GM23338 (cell line): ENCODE data around the gene GNAI1. TPM values are rescaled to one million over a fixed set of nuclear protein-coding genes. Genes with fewer than 3 reads are reported as not detected.

Source experiments
- ATAC-seq: fragments of 200-7000 bp; cut with Tn5 transposase; 3 replicates; pipeline ENCODE4 v1.9.1; 2020
- DNase-seq: peaks from one replicate; pipeline ENCODE4 v3.0.0-alpha.2; 2015; ENCODE audit warnings: low spot score
- H2AFZ ChIP-seq: fragments of 200-600 bp; sonication (generic); 2 replicates; pipeline ENCODE4 v1.8.0; 2016; ENCODE audit warnings: antibody characterized with exemption, mild to moderate bottlenecking, moderate library complexity
- H3F3A ChIP-seq: fragments of 200-600 bp; sonication (generic); replicated peaks from 2 replicates; pipeline ENCODE4 v1.8.0; 2017; ENCODE audit warnings: antibody characterized with exemption, mixed run types, low read depth
- H3K27ac ChIP-seq: fragments of 200-600 bp; sonication (generic); 2 replicates; pipeline ENCODE4 v1.6.1; 2016; ENCODE audit warnings: low read depth
- H3K27me3 ChIP-seq: fragments of 200-600 bp; sonication (generic); 2 replicates; pipeline ENCODE4 v1.8.0; 2016; ENCODE audit warnings: mild to moderate bottlenecking, mixed run types, moderate library complexity; ENCODE audit not compliant: insufficient read depth
- H3K36me3 ChIP-seq: fragments of 200-600 bp; sonication (generic); 2 replicates; pipeline ENCODE4 v1.8.0; 2016; ENCODE audit warnings: mild to moderate bottlenecking; ENCODE audit not compliant: insufficient read depth
- H3K4me1 ChIP-seq: fragments of 200-600 bp; sonication (generic); 2 replicates; pipeline ENCODE4 v1.8.0; 2016; ENCODE audit warnings: mild to moderate bottlenecking, moderate library complexity; ENCODE audit not compliant: insufficient read depth
- H3K4me2 ChIP-seq: fragments of 200-600 bp; sonication (generic); 2 replicates; pipeline ENCODE4 v1.7.1; 2017; ENCODE audit warnings: mixed run types
- H3K4me3 ChIP-seq: fragments of 200-600 bp; sonication (generic); 2 replicates; pipeline ENCODE4 v1.6.1; 2016; ENCODE audit warnings: mixed run types
- H3K79me2 ChIP-seq: fragments of 200-600 bp; sonication (generic); replicated peaks from 2 replicates; pipeline ENCODE4 v1.8.0; 2017; ENCODE audit warnings: mild to moderate bottlenecking; ENCODE audit not compliant: insufficient read depth
- H3K9me2 ChIP-seq: fragments of 200-600 bp; sonication (generic); 2 replicates; pipeline ENCODE4 v1.8.0; 2017; ENCODE audit not compliant: insufficient read depth
- H4K20me1 ChIP-seq: fragments of 200-600 bp; sonication (generic); replicated peaks from 2 replicates; pipeline ENCODE4 v1.8.0; 2017; ENCODE audit warnings: mild to moderate bottlenecking; ENCODE audit not compliant: insufficient read depth
- H3K27ac Mint-ChIP-seq: 2 replicates; pipeline ENCODE4 v1.8.0; 2020; ENCODE audit warnings: inconsistent platforms, mild to moderate bottlenecking, moderate library complexity, mixed read lengths
- H3K27me3 Mint-ChIP-seq: 3 replicates; pipeline ENCODE4 v1.8.0; 2022; ENCODE audit warnings: low read depth, mild to moderate bottlenecking, moderate library complexity, mixed read lengths, inconsistent platforms; ENCODE audit not compliant: insufficient read depth, poor library complexity
- H3K36me3 Mint-ChIP-seq: 3 replicates; pipeline ENCODE4 v1.8.0; 2021; ENCODE audit warnings: low read depth, mild to moderate bottlenecking, inconsistent platforms, moderate library complexity, mixed read lengths
- H3K4me1 Mint-ChIP-seq: 3 replicates; pipeline ENCODE4 v1.8.0; 2020; ENCODE audit warnings: mild to moderate bottlenecking, inconsistent platforms, mixed read lengths
- H3K4me3 Mint-ChIP-seq: 3 replicates; pipeline ENCODE4 v1.8.0; 2021; ENCODE audit warnings: moderate library complexity, mild to moderate bottlenecking, inconsistent platforms, mixed read lengths
- H3K9me3 Mint-ChIP-seq: 3 replicates; pipeline ENCODE4 v1.8.0; 2020; ENCODE audit warnings: moderate library complexity, mild to moderate bottlenecking, inconsistent platforms, mixed read lengths
- CREB1 ChIP-seq: fragments of 250-450 bp; sonication (Bioruptor Pico); IDR thresholded peaks from 2 replicates; pipeline ENCODE4 v1.5.0; 2020; ENCODE audit warnings: low read depth, mild to moderate bottlenecking, moderate library complexity
- EZH2 ChIP-seq: fragments of 200-600 bp; sonication (generic); IDR thresholded peaks from one replicate; pipeline ENCODE4 v1.8.0; 2017; ENCODE audit warnings: antibody characterized with exemption, mild to moderate bottlenecking, low read depth; ENCODE audit not compliant: unreplicated experiment
- EZH2phosphoT487 ChIP-seq: fragments of 200-600 bp; sonication (generic); IDR thresholded peaks from one replicate; pipeline ENCODE4 v1.8.1; 2018; ENCODE audit warnings: antibody characterized with exemption; ENCODE audit not compliant: unreplicated experiment
- JUNB ChIP-seq: IDR thresholded peaks from one replicate; pipeline ENCODE4 v1.6.1; 2016; ENCODE audit warnings: antibody characterized with exemption; ENCODE audit not compliant: unreplicated experiment
- NANOG ChIP-seq: IDR thresholded peaks from 2 replicates; pipeline ENCODE4 v1.6.1; 2016; ENCODE audit warnings: antibody characterized with exemption, borderline replicate concordance
- POLR2AphosphoS5 ChIP-seq: IDR thresholded peaks from 2 replicates; pipeline ENCODE4 v1.6.1; 2016; ENCODE audit warnings: antibody characterized with exemption, low read depth
- STAT1 ChIP-seq: IDR thresholded peaks from one replicate; pipeline ENCODE4 v1.6.1; 2016; ENCODE audit warnings: antibody characterized with exemption; ENCODE audit not compliant: unreplicated experiment
- ZNF114 ChIP-seq: fragments of 250-450 bp; sonication (Bioruptor Pico); IDR thresholded peaks from 2 replicates; pipeline ENCODE4 v1.5.0; 2020; ENCODE audit warnings: mild to moderate bottlenecking, moderate library complexity
- ZNF331 ChIP-seq: fragments of 250-450 bp; sonication (Bioruptor Pico); IDR thresholded peaks from 2 replicates; pipeline ENCODE4 v1.5.0; 2020; ENCODE audit warnings: low read depth, mild to moderate bottlenecking, moderate library complexity
- polyA plus RNA-seq: library from polyadenylated mRNA; unstranded; fragments of >200 nt; fragmentation: Nextera tagmentation; extraction: Ambion mirVana; gene quantifications from 2 replicates; pipeline ENCODE4 v1.2.1, GENCODE V29; 2016
- total RNA-seq: library from RNA; depleted of rRNA; stranded (reverse); fragments of >200 nt; shearing (Covaris generic); gene quantifications from 2 replicates; pipeline ENCODE4 v1.2.3, GENCODE V29; 2014
- TF ChIP-seq, protein P1 (sequence below), 2 experiments: fragments of 200-600 bp in 1 of 2; sonication (generic) in 1 of 2; conservative IDR thresholded peaks; 2 replicates each; pipeline versions ENCODE4 v1.5.1 to v1.6.1; 2016 to 2017; ENCODE audit warnings: antibody characterized with exemption in 2 of 2, low read depth in 2 of 2, mild to moderate bottlenecking in 2 of 2, moderate library complexity in 1 of 2
- TF ChIP-seq, protein P2 (sequence below): IDR thresholded peaks from one replicate; pipeline ENCODE4 v1.6.1; 2018; ENCODE audit warnings: antibody characterized with exemption; ENCODE audit not compliant: unreplicated experiment
- TF ChIP-seq, protein P3 (sequence below): IDR thresholded peaks from 2 replicates; pipeline ENCODE4 v1.6.1; 2016; ENCODE audit warnings: antibody characterized with exemption

Gene GNAI1
- total and polyA plus RNA-seq, 2 experiments from 2014 or later: 31.3 to 36.9 TPM

DNA sequence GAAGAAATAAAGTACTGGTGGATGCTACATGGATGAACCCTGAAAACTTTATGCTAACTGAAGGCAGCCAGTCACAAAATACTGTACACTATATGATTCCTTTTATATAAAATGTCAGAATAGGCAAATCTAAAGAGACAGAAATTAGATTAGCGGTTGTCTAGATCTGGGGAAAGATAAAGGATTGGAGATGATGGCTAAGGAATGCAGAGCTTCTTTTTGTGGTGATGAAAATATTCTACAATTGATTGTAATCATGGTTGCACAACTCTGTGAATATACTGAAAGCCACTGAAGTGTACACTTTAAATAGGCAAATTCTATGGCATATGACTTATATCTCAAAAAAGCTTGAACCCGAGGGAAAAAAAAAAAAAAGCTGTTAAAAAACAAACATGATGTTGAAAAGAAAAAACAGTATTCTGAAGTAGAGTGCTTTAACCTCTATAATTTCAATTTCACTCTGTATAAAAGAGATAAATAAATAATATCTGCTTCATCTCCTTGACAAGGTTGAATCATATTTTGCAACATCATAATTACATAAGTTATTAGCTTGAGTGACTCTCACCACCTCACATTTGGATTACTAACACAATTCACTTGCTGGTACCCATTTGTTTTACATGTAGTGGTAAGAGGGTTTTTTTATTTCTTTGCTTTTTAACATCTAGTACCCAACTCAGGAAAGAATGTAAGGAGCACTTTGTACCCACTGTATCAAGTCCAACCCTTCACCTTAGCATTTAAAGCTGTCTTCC is 2.8 kb upstream of the GNAI1 start (continued):
- TF ChIP-seq POLR2AphosphoS5 (no peak), JUNB (no peak)

DNA sequence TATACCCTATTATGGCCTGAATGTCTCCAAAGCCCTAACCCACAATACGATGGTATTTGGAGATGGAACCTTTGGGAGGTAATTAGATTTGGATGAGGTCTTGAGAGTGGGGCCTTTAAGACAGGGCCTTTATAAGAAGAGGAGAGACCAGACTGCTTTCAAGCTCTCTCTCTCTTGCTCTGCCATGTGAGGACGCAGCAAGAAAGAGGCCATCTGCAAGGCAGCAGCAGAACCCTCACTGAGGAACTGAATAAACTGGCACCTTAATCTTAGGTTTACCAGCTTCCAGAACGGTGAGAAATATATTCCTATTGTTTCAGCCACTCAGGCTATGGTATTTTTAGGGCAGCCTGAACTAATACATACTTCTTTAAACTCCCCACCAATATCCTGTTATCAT is 2.0 kb upstream of the GNAI1 start:
- no peaks in the 10 kb centered on the region; the same call in 1 of the 2 replicates for H4K20me1 ChIP-seq
- no peak overlapping the region for H2AFZ ChIP-seq
- peaks cover 22% of the 10 kb centered on the region for H3K4me1 ChIP-seq
- Mint-ChIP-seq H3K27ac (no peak overlapping the region), H3K4me3 (no peak overlapping the region), H3K27me3 (peaks cover 17% of the 10 kb centered on the region), H3K4me1 (peaks cover 18% of the 10 kb centered on the region), H3K36me3 (no peaks in the 10 kb centered on the region; the same call in 2 of the 3 replicates), H3K9me3 (no peaks in the 10 kb centered on the region; the same call in 2 of the 3 replicates)
- peaks cover 21% of the 10 kb centered on the region for H3K79me2 ChIP-seq
- no peak overlapping the region for H3K4me2 ChIP-seq
- no peaks in the 10 kb centered on the region for H3F3A ChIP-seq
- ATAC-seq (no peak), DNase-seq (no peak)
- H3K4me3 ChIP-seq: no peak overlapping the region
- peaks cover 7% of the 10 kb centered on the region; the same call in 1 of the 2 replicates for H3K9me2 ChIP-seq
- no peak overlapping the region for H3K27ac ChIP-seq
- H3K36me3 ChIP-seq: no peaks in the 10 kb centered on the region
- peaks cover 43% of the 10 kb centered on the region for H3K27me3 ChIP-seq
- TF ChIP-seq ZNF331 (CRISPR knock-in tag) (no peak), JUNB (no peak), ZNF114 (no peak), STAT1 (no peak), POLR2AphosphoS5 (no peak), EZH2 (no peak), NANOG (no peak), CREB1 (no peak), EZH2phosphoT487 (no peak)
- TF ChIP-seq, protein P1, sequence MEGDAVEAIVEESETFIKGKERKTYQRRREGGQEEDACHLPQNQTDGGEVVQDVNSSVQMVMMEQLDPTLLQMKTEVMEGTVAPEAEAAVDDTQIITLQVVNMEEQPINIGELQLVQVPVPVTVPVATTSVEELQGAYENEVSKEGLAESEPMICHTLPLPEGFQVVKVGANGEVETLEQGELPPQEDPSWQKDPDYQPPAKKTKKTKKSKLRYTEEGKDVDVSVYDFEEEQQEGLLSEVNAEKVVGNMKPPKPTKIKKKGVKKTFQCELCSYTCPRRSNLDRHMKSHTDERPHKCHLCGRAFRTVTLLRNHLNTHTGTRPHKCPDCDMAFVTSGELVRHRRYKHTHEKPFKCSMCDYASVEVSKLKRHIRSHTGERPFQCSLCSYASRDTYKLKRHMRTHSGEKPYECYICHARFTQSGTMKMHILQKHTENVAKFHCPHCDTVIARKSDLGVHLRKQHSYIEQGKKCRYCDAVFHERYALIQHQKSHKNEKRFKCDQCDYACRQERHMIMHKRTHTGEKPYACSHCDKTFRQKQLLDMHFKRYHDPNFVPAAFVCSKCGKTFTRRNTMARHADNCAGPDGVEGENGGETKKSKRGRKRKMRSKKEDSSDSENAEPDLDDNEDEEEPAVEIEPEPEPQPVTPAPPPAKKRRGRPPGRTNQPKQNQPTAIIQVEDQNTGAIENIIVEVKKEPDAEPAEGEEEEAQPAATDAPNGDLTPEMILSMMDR (conservative IDR thresholded peaks at IDR 0.05; ENCODE audit: low read depth in 2 of 2): no peak
- TF ChIP-seq, protein P2, sequence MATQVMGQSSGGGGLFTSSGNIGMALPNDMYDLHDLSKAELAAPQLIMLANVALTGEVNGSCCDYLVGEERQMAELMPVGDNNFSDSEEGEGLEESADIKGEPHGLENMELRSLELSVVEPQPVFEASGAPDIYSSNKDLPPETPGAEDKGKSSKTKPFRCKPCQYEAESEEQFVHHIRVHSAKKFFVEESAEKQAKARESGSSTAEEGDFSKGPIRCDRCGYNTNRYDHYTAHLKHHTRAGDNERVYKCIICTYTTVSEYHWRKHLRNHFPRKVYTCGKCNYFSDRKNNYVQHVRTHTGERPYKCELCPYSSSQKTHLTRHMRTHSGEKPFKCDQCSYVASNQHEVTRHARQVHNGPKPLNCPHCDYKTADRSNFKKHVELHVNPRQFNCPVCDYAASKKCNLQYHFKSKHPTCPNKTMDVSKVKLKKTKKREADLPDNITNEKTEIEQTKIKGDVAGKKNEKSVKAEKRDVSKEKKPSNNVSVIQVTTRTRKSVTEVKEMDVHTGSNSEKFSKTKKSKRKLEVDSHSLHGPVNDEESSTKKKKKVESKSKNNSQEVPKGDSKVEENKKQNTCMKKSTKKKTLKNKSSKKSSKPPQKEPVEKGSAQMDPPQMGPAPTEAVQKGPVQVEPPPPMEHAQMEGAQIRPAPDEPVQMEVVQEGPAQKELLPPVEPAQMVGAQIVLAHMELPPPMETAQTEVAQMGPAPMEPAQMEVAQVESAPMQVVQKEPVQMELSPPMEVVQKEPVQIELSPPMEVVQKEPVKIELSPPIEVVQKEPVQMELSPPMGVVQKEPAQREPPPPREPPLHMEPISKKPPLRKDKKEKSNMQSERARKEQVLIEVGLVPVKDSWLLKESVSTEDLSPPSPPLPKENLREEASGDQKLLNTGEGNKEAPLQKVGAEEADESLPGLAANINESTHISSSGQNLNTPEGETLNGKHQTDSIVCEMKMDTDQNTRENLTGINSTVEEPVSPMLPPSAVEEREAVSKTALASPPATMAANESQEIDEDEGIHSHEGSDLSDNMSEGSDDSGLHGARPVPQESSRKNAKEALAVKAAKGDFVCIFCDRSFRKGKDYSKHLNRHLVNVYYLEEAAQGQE: no peak
- TF ChIP-seq, protein P3, sequence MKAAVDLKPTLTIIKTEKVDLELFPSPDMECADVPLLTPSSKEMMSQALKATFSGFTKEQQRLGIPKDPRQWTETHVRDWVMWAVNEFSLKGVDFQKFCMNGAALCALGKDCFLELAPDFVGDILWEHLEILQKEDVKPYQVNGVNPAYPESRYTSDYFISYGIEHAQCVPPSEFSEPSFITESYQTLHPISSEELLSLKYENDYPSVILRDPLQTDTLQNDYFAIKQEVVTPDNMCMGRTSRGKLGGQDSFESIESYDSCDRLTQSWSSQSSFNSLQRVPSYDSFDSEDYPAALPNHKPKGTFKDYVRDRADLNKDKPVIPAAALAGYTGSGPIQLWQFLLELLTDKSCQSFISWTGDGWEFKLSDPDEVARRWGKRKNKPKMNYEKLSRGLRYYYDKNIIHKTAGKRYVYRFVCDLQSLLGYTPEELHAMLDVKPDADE: no peak
